NCI-H82 (cell line): Measurements from ENCODE around the gene STK10.

ENCODE experiments used
- DNase-seq: peaks from one replicate; lab custom pipeline; 2025; lab: John Stamatoyannopoulos, UW

STK10 gene

DNA sequence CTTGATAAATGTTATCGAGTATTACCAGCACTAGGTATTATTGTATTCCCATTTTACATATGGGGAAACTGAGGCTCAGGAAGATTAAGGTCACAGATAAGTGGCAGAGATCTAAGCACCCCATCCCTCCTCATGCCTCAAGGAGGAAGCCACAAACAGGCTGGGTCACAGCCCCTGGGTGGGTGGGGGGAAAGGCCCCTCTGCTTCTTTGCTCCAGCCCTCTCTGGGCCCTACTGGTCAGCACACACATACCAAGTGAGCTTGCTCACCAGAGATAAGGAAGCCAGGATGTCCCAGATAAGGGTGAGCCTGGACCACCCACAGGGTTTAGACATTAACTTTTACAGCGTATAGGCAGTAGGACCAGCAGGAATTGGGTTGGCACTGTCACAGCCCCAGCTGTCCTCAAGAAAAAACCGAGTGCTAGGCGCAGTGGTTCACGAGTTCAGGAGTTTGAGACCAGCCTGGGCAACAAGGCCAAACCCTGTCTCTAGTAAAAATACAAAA is 45.3 kb downstream of the STK10 start:
- no peak for DNase-seq

DNA sequence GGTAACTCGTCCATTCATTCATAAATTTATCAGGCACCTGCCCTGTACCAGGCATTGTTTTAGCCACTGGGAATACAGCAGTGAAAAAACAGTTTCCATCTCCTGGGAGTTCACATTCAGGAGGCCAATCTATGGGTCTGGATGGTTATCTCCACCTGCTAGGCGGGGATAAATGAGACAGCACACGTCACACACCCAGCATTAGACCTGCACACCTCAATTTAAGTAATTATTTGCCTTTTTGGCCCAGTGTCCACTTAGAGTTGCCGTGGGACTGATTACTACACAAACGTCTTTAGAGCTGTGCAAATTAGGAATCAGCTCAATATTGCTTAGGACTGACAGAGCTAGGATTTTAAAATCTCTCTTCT is 46.1 kb downstream of the STK10 start:
- DNase-seq, result no peak

DNA sequence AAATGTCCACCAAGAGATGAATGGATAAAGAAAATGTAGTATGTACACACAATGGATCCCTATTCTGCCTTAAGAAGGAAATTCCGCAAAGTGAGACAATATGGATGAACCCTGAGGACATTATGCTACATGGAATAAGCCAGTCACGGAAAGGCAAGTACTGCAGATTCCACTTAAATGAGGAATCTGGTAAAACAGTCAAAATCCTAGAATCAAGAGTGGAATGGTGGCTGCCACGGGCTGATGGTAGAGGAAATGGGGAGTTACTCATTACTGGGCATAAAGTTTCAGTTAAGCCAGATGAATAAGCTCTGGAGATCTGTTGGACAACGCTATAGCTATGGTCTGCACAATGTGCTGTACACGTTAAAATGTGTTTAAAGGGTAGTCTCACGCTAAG is 47.2 kb downstream of the STK10 start:
- DNase-seq, result no peak

DNA sequence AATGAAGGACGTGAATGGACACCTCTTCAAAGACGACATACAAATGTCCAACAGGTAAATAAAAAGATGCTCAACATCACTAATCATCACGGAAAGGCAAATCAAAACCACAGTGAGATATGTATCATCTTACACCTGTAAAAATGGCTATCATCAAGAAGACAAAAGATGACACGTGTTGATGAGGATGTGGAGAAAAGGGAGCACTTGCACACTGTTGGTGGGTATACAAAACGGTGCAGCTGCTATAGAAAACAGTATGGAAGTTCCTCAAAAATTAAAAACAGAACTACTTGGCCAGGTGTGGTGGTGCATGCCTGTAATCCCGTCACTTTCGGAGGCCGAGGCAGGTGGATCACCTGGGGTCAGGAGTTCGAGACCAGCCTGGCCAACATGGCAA is 47.9 kb downstream of the STK10 start:
- no peak for DNase-seq

DNA sequence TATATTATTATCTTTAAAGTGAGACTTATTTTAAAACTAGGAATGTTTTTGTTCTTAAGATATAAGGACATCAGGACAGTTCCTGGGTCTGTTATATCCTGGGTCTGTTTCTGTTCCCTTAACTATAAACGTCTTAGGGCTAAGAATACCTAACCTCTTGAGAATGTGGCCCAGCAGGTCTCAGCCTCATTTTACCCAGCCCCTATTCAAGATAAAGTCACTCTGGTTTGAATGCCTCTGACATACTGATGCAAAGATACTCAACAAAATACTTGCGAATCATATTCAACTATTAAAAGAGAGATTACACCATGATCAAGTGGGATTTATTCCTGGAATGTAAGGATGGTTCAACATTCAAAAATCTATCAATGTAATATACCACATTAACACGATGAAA is 51.0 kb downstream of the STK10 start:
- no peak for DNase-seq

DNA sequence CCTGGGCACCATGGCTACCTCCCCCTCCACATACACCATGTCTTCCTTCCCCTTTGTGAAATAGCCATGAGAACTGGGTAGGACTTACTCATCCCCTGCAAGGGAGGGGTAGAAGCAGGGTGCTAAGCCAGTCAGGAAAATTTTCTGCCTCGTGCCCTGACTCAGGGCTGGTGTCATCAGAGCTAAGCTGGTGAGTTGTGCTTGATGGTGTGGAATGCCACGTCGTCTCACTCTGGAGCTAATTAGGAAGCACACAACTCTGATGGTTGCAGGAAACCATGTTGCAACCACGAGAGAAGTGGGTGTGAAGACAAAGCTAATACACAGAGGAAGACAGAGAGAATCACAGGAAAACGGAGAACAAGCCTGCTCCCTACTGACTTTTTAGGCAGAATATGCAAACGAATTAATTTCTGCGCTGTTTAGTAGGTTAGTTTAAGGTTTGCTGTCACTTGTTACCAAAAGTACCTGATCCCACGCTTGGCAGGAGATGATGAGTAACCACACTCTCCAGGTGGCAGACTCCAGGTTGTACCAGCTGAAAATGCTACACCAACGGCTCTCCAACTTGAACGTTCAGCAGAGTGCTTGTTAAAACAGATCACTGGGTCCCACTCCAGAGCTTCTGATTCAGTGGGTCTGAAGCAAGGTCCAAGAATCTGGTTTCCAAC is 54.5 kb downstream of the STK10 start:
- no peak for DNase-seq

DNA sequence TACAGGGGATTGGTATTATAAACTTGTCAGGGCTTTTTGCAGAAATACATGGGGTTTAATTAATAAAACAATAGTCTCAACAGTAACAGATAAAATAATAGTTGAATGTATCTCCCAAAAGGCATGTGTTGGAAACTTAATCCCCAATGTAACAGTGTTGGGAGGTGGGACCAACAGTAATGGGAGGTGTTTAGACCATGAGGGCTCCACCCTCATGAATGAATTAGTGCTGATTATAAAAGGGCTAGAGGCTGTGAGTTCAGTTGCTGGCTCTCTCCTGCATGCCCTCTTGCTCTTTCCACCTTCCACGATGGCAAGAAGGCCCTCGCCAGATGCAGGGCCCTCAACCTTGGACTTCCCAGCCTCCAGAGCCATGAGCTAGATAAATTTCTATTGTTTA is 56.3 kb downstream of the STK10 start:
- no peak for DNase-seq

DNA sequence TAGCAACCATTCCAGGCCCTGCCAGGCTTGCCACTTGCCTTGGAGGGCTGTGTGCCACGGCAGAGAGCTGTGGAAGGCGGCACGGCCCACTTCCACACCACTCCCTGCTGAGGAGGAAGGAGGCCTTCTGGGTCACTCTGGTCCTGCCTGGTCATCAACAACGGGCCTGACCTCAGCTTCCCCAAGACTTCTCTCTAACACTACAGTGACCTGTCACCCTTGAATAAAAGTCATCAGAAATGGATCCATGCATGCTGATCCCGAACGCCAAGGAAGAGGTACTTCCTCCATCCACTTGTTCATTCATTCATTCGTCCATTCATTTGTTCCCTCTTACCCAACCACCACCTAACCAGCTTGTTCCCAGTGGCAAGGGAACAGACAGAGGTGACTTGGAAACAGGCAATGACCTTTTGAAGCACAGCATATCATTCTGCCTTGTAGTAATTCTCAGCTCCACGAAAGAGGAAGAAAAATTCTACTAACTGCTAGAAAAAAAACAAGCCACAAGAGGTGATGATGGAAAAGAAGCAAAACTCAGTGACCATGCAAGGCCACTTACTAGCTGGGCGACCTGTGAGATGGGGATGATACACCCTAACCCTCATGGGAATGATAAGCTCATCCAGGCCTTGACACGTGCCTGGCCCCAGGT is 58.6 kb downstream of the STK10 start:
- DNase-seq, result no peak

DNA sequence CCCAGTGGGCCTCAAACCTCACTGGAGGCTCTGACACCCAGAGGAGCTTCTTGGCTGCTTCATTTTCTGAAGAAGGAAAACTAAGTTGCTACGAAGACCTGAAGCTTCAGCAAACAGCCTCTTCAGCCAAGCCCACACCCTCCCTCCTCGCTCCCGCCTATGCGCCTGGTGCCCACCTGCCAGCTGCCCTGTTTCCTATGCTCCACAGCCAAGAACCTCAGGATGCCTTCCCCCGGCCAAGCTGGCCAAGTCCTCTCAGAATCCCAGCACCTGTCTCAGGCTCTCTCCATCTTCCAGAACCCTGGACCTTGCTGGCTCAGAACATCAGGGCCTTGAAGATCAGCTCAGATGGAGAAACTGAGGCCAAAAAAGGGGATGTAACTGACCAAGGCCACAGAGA is 60.4 kb downstream of the STK10 start:
- DNase-seq, result no peak

DNA sequence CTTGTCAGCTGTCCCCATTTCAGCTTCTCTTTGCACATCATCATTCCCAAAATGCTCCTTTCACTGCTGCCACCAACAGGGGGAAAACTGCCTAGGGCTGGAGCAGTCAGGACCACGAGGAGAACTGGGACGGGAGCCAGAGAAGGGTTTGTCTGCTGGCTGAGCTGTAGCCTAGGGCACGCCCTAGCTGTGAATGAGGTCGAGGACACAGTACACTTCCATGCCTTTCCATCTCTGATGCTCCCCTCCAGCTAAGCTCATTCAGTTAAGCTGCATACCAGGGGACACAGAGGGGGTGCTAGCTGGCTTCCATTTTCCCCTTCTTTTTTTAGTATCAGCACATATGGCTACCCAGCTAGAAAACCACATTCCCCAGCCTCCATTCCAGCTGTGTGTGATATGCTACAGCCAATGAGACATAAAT is 64.7 kb downstream of the STK10 start:
- peak; percentile 68 for DNase-seq

DNA sequence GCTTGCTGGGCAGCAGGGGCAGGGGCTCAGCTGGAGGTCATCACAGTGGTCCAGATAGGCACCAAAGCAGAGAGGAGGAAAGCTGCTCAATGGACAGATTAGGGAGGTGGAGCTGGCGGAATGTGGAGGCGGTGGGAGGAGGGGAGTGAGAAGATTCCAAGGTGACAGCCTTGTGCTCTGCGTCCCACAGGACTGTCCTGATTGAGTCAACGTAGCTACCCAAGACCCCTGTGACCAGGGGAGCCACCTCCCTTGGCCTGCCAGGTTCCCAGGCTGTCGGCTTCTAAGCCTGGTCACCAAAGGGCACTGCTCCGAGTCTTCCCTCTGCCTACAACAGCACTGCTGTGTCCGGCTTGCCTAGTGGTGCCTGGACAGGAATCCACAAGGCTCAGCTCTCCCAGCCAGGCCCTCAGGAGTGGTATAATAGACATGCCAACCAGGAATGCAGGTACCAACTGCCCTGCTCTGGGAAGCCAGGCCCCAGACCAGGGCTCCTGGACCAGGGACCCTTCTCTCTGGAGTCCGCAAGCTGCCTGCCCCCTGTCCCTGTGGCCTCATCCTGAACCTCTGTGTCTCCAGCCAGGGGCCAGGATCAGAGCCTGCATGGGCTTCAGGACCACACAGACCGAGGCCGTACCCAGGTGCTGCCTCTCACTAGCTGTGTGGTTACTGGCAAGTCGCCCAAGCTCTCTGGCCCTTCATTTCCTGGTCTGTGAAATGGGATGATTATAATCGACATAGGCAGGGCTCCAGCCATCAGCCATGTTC is 67.9 kb downstream of the STK10 start:
- no peak for DNase-seq

DNA sequence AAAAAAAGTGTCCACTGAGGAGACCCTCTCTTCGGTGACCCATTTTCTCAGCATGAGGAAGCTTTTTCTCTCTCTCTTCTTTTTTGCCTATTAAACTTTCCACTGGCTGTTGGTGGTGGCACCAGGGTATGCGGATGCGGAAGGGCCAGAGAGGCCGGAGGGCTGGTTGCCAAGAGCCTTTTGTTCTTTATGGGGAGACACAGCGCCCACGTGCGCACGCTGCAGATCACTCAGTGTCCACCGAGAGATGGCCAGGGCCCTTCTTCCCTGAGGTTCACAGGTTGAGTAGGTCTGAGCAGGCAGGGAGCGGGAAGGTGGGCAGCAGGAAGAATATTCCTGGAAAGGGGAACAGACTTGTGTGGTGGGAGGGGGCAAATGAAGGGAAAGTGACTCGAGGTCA is 69.1 kb downstream of the STK10 start:
- no peak for DNase-seq

DNA sequence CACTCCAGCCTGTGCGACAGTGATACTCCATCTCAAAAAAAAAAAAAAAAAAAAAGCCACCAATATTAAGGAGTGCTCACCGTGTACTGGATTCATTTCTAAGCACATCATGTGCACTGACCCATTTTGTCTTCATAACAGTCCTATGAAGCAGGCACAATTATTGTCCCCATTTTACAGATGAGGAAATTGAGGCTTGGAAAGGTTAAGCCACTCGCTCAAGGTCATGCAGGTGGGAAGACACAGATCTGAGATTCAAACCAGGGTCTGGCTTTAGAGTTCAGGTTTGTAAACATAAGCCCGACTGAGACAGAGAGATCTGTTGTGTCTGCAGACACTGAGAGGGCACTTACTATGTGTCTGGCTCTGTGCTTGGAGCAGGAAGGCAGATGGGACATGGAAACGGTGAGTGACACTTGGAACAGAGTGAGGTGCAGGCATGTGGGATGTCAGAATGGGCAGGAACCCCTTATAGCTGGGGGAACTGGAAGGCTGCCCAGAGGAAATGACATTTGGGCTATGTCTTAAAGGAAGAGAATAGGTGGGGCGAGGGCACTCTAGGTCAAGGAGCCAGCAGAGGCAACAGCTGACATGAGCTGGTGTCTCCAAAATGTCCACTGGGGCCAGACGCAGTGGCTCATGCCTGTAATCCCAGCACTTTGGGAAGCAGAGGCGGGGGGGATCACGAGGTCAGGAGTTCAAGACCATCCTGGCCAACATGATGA is 69.9 kb downstream of the STK10 start:
- no peak for DNase-seq

DNA sequence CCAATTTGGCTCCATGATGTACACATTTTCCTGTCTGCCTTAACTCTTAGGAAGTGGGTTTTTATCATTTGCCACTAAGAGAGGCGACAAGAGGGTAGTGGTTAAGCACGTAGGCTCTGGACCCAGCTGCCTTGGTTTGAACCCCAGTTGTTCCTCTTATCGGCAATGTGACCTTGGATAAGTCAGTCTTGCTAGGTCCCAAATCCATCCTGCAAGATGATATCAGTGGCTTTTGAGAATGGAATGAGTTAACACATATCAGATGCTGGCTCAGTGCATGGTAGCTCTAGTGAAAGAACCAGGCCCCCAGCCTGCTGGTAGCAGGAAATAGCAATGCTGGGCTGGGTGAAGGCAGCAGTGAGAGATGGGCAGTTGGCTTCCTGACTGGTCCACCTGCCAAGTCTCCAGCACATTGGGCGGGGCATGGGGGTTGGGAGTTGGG is 72.5 kb downstream of the STK10 start:
- DNase-seq, result no peak

DNA sequence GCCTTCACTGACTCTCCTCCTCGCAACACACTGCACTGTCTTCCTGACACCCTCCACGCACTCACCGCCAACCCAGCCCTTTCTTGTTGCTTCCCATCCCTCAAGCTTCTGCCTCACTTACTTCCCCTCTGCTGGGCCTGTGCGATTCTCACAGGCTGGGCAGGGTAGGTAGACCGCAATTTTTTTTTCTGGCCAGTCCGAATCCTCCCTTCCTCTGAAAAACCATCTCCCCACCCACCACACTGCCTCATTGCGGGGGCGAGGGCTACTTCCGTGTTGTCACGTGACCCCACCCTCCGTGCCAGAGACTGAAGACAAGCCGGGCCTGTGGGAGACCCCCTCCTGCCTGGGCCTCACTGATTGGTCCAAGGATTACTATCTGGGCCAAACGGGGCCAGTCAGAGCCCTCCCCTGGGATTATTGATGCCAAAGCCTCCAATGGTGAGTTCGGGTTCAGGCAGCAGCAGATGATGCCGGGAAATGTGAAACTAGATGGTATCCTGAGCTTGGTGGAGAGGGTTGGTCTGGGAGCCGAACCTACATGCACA is 73.1 kb downstream of the STK10 start:
- DNase-seq, result no peak

DNA sequence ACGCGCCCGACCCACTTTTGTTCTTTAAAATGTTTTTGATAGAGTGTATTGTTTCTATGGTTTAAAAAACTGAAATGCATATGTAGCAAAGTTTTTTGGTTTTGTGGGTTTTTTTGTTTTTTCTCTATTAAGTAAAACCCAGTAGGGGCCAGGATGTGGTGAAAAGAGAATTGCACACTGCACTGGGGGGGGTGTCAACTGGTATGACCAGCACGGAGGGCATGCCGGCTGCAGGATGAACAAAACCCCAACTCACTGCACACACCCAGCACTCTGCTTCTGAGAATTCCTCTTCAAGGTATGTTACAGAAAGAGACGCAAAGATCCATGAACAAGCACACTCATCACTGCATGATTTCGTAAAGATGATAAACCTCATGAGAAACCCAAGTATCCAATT is 75.0 kb downstream of the STK10 start:
- DNase-seq, result no peak

DNA sequence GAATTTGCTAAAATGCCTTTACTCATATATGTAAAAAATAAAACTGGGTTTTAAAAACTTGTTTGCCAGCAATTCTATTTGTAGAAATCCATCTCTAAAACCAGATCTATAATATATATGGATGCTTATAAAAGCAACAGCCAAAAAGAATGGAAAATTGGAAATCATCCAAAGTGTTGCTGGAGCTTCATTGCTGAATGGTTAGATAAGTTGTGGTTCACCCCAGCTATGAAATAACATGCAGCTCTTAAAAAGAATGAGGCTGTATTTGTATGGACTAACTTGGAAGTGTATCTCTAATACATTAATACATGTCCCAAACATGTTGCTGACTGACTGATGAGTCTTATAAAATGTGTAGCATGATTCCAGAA is 76.2 kb downstream of the STK10 start:
- no peak for DNase-seq

DNA sequence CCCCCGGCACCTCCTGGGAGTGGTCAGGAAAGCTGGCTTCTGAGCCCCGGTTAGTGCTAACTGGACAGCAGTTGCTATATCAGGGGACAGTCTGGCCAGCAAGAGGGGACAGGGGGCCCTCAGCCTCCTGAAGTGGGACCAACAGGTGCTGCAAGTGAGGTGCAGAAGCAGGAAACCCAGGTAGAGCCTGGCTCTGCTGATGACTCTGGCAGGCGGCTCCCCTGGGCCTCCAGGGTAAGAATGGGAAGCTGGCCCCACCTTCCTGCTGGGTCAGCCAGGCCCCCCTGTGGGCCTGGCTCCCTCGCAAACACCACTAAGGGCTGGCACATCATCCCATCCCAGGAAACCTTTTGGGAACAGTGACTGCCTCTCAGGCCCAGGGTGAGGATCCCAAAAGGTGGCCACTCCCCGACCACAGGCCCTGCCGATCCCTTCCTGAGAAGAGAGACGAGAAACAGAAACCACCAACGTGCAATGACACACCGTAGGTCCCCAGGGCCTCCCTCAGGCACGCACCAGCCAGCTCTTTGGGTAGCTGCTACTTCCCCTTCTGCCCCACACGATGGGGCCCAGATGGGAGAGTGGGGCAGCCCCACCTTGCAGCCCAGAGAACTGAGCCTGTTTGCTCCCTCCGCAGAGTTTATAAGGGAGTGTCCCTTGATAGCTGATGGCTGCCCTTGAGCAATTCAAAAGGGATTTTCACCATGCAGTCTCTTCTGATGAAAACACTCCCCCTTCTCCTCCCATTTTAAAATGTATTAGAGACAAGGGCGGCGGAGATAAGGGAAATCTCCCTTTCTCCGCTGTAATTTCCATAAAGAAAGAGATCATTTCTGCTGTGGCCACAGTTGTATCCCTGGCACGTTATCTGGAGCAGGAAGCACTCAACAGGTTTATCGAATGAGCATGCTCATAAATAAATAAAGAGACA is 76.8 kb downstream of the STK10 start:
- no peak for DNase-seq

DNA sequence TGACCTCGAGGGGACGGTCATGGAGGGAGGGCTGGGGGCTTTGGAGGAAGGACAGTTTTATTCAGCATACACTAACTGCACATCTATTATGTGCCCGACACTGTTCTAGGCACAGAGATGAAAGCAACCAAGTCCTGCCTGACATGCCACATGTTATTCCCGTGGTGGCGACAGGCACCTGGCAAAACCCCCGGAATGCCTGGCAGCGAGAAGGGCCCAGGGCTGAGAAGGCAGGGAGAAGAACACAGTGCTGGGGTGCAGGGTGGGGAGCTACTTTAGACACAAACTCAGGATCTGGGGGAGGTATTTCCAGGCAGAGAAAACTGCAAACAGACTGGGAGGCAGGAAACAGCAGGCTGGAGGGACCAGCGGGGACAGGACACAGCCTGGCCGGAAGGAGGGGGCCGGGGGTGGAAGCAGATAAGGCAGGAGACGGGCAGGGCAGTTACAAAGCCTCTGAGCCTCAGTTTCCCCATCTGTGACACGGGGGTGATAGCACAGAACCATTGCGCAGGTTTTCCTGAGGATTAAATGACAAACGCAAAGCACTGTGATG is 77.7 kb downstream of the STK10 start:
- DNase-seq, result no peak

DNA sequence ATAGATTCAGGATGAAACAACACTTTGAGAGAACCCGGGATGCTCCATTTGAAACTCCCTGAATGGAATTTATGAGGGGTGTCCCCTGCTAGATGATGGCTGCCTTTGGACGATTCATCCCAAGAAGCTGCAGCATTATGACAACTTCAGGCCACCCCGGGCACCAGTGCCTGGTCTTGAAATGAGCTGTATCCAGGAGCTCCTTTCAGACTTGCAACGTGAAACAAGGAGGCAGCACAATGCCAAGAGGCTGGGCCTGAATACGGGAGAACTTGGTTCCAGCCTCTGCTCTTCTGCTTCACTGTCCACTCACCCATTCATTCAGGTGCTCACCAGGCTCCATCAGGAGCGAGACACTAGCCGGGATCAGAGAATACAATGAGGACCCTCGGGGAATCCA is 78.3 kb downstream of the STK10 start:
- DNase-seq, result no peak

DNA sequence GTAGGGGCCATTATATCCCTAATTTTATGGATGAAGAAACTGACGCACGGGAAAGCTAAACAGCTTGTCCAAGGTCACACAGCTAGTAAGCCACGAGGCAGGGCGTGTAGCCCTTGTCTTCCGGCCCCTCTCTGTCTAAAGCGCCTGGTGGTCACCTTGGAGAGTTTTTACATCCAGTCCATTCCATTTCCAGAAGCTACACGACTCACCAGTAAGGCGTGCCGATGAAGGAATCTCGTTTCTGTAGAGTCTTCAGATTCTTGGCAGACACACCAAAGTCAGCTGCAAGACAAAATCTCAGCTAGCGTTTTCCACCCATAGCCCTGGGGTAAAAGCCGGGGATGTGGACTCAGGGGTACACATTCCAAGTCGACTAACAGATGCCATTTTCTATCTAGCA is 80.5 kb downstream of the STK10 start:
- DNase-seq, result no peak
